BLaER1 (cell line): ENCODE data around the gene SLC23A2.
"Not testable (repeated sequence)": the region's sequence is repeated elsewhere in the genome, so short reads cannot be mapped to it uniquely, and the experiment has no call there.

Experiments used
- H3K27ac ChIP-seq: shearing (Covaris generic); formaldehyde crosslinking; 2 replicates; pipeline ENCODE4 v1.8.1; 2022
- H3K27me3 ChIP-seq: shearing (Covaris generic); formaldehyde crosslinking; 2 replicates; pipeline ENCODE4 v1.8.1; 2022
- H3K36me3 ChIP-seq: shearing (Covaris generic); formaldehyde crosslinking; 2 replicates; pipeline ENCODE4 v1.8.1; 2022
- H3K4me1 ChIP-seq: shearing (Covaris generic); formaldehyde crosslinking; 2 replicates; pipeline ENCODE4 v1.8.1; 2022
- H3K4me2 ChIP-seq: shearing (Covaris generic); formaldehyde crosslinking; 2 replicates; pipeline ENCODE4 v1.8.1; 2022
- H3K4me3 ChIP-seq: shearing (Covaris generic); formaldehyde crosslinking; 2 replicates; pipeline ENCODE4 v1.8.1; 2022
- H3K9ac ChIP-seq: shearing (Covaris generic); formaldehyde crosslinking; 2 replicates; pipeline ENCODE4 v1.8.1; 2022
- H3K9me3 ChIP-seq: shearing (Covaris generic); formaldehyde crosslinking; 2 replicates; pipeline ENCODE4 v1.8.1; 2022
- H4K20me1 ChIP-seq: shearing (Covaris generic); formaldehyde crosslinking; 2 replicates; pipeline ENCODE4 v1.8.1; 2022
- Cebpa-rat ChIP-seq: shearing (Covaris generic); IDR thresholded peaks from 2 replicates; pipeline ENCODE4 v1.8.1; 2022

The SLC23A2 gene

DNA sequence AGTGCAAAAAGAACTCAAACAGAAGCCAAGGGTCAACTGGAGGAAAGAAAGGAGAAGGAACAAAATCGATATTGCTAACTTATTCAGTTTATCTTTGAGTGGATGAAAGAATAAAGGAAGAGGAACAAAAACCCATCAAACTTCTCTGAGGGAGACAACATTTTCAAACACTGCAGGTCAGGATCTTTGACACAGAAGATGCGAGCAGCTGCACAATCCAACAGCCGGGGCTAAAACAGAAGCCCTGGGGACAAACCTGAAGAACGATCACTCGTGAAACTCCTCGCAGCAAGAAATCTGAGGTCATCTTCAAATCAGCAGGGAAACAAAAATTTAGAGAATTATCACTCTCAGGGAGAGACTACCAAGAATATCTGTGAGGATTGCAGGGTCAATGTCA is 14.2 kb downstream of the SLC23A2 start:
- Histone ChIP-seq H3K9ac (peak overlapping the region; percentile 39; the same call in 1 of the 2 replicates), H3K9me3 (no peaks in the 10 kb centered on the region), H3K4me1 (peaks cover 60% of the 10 kb centered on the region), H3K36me3 (no peaks in the 10 kb centered on the region), H3K4me2 (peak overlapping the region; percentile 80), H3K27ac (peak overlapping the region; percentile 68), H3K4me3 (peak overlapping the region; percentile 41), H3K27me3 (no peaks in the 10 kb centered on the region), H4K20me1 (peaks cover 43% of the 10 kb centered on the region)
- no peak for TF ChIP-seq Cebpa-rat

- no peaks in the 10 kb centered on the region for H3K27me3 ChIP-seq
- 0 out of 2 replicates have a peak overlapping the region, but pooled peaks have one; percentile 29 for H3K9ac ChIP-seq
- H4K20me1 ChIP-seq: peaks cover 38% of the 10 kb centered on the region
- H3K36me3 ChIP-seq: no peaks in the 10 kb centered on the region
- H3K4me3 ChIP-seq: no peak overlapping the region
- H3K9me3 ChIP-seq: no peaks in the 10 kb centered on the region
- peaks cover 65% of the 10 kb centered on the region for H3K4me1 ChIP-seq
- peak overlapping the region; percentile 68 for H3K27ac ChIP-seq
- peak overlapping the region; percentile 80 for H3K4me2 ChIP-seq
- TF ChIP-seq Cebpa-rat: no peak
Observed at GRCh38 chr20:4985658-4986057, 15.7 kb downstream of the SLC23A2 start.

- H3K27ac ChIP-seq: no peak overlapping the region
- no peaks in the 10 kb centered on the region for H3K27me3 ChIP-seq
- H4K20me1 ChIP-seq: peaks cover 59% of the 10 kb centered on the region
- TF ChIP-seq Cebpa-rat: no peak
- no peak overlapping the region for H3K4me3 ChIP-seq
- H3K36me3 ChIP-seq: no peaks in the 10 kb centered on the region
- H3K9ac ChIP-seq: no peak overlapping the region
- no peak overlapping the region for H3K4me2 ChIP-seq
- no peaks in the 10 kb centered on the region for H3K9me3 ChIP-seq
- H3K4me1 ChIP-seq: peaks cover 34% of the 10 kb centered on the region
Observed at GRCh38 chr20:4982281-4982680, 19.0 kb downstream of the SLC23A2 start.

DNA sequence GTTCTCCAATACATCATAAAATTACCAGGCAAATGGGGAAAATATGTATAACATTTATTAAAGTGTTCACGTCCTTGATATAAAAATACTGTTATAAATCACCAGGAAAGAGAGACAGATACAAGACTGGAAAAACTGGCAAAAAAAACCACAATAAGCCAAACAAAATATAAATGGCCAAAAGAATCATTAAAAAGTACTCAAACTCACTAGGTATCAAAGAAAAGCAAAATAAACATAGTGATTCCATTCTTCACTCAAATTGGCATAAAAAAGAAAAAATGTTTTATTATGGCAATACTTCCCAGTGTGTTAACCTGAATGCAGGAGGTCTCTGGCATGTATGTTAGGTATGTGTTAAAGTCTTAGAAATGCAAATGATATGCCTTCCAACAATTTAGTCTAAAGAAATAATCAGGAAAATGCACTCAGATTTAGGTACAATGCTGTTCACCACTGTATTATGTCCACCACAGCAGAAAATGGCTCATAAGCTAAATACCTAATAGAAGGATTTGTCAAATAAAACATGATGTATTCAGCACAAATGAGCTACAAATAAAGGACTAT is 21.4 kb downstream of the SLC23A2 start:
- H3K27me3 ChIP-seq: no peaks in the 10 kb centered on the region
- no peak overlapping the region for H3K9ac ChIP-seq
- peaks cover 21% of the 10 kb centered on the region for H3K4me1 ChIP-seq
- peaks cover 66% of the 10 kb centered on the region for H4K20me1 ChIP-seq
- H3K36me3 ChIP-seq: no peaks in the 10 kb centered on the region
- H3K4me2 ChIP-seq: no peak overlapping the region
- H3K27ac ChIP-seq: no peak overlapping the region
- no peak for TF ChIP-seq Cebpa-rat
- H3K9me3 ChIP-seq: no peaks in the 10 kb centered on the region
- H3K4me3 ChIP-seq: no peak overlapping the region

- no peak overlapping the region for H3K9ac ChIP-seq
- no peak overlapping the region for H3K27ac ChIP-seq
- peaks cover 74% of the 10 kb centered on the region for H4K20me1 ChIP-seq
- H3K9me3 ChIP-seq: no peaks in the 10 kb centered on the region
- no peaks in the 10 kb centered on the region for H3K27me3 ChIP-seq
- H3K4me1 ChIP-seq: peaks cover 32% of the 10 kb centered on the region
- H3K4me2 ChIP-seq: no peak overlapping the region
- no peak for TF ChIP-seq Cebpa-rat
- no peak overlapping the region for H3K4me3 ChIP-seq
- H3K36me3 ChIP-seq: no peaks in the 10 kb centered on the region
Observed at GRCh38 chr20:4978050-4978918, 23.0 kb downstream of the SLC23A2 start.

GRCh38 chr20:4976014-4976413 is 25.3 kb downstream of the SLC23A2 start:
- not testable (repeated sequence) for H3K9me3 ChIP-seq, H3K27ac ChIP-seq, H3K4me2 ChIP-seq, H3K4me3 ChIP-seq, H3K9ac ChIP-seq, H3K27me3 ChIP-seq, H3K36me3 ChIP-seq
- Histone ChIP-seq H3K4me1 (peaks cover 36% of the 10 kb centered on the region), H4K20me1 (peaks cover 91% of the 10 kb centered on the region)

DNA sequence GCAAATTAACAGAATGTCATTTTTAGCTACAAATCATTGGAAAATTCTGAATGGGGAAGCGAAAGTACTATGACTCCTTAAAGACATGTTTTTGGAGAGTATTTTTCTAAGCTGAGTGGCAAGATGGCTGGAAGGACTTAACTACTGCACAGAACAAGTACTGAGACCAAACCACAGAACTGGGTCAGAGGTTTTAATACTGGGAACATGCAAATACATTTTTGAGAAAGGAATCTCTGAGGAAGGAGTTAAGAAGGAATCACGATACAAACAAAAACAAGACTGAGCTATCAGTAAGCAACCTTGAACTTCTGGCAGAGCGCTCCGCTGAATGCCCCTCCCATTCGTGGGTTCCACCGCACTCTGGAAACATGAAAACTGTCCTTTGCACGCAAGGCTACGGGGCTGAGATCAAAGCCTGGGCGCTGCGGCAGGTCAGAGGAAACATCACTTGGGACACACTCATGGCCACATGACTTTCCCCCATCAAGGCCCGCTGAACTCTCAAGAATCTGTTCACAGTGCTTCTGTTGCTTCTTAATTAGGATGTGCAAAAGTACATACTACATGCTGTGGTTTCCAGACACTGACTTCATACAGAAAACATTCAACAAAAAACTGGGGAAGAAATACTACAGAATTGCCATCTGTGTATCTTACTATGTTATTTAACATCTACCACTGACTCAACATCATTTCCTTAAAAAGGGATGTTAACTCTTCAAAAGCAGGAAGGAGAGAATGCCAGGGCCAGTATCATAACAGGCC is 27.8 kb downstream of the SLC23A2 start:
- Histone ChIP-seq H3K9ac (no peak overlapping the region), H4K20me1 (peaks cover 80% of the 10 kb centered on the region), H3K36me3 (peaks cover 30% of the 10 kb centered on the region), H3K4me3 (peak overlapping the region; percentile 30; the same call in 1 of the 2 replicates), H3K4me1 (peaks cover 34% of the 10 kb centered on the region), H3K9me3 (no peaks in the 10 kb centered on the region), H3K27me3 (no peaks in the 10 kb centered on the region), H3K27ac (peak overlapping the region; percentile 33; the same call in 1 of the 2 replicates), H3K4me2 (peak overlapping the region; percentile 84)
- TF ChIP-seq Cebpa-rat: no peak

GRCh38 chr20:4972506-4973251 is 28.6 kb downstream of the SLC23A2 start:
- no peak for TF ChIP-seq Cebpa-rat
- Histone ChIP-seq H3K36me3 (peaks cover 39% of the 10 kb centered on the region), H3K4me1 (peaks cover 34% of the 10 kb centered on the region), H3K27ac (no peak overlapping the region; the same call in 1 of the 2 replicates), H3K9me3 (no peaks in the 10 kb centered on the region), H3K9ac (no peak overlapping the region), H4K20me1 (peaks cover 79% of the 10 kb centered on the region), H3K4me3 (no peak overlapping the region), H3K27me3 (no peaks in the 10 kb centered on the region), H3K4me2 (peak overlapping the region; percentile 84)

DNA sequence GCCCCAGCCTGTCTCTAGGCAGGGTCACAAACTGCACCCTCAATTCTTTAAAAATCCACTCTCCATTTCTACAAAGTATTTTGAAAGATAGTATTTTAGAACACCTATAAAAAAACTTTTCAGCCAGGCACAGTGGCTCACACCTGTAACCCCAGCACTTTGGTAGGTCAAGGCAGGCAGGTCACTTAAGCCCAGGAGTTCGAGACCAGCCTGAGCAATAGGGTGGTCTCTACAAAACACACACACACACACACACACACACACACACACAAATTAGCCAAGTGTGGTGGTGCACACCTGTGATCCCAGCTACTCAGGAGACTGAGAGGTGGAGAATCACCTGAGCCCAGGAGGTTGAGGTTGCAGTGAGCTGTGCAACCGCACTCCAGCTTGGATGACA is 30.2 kb downstream of the SLC23A2 start:
- no peak for TF ChIP-seq Cebpa-rat
- H3K9me3 ChIP-seq: no peaks in the 10 kb centered on the region
- H3K4me1 ChIP-seq: peaks cover 31% of the 10 kb centered on the region
- H3K36me3 ChIP-seq: peaks cover 45% of the 10 kb centered on the region
- H3K27me3 ChIP-seq: no peaks in the 10 kb centered on the region
- no peak overlapping the region for H3K4me2 ChIP-seq
- H4K20me1 ChIP-seq: peaks cover 67% of the 10 kb centered on the region
- H3K4me3 ChIP-seq: no peak overlapping the region
- no peak overlapping the region for H3K9ac ChIP-seq
- H3K27ac ChIP-seq: no peak overlapping the region
